ENCODE measurements around the gene WT1.
"Not testable (repeated sequence)": the region's sequence is repeated elsewhere in the genome, so short reads cannot be mapped to it uniquely, and the experiment has no call there.

The WT1 gene
- 0 to 4.8 (median 0.06) reads per million in 17 experiments for total RNA-seq

- DNase-seq: peak in 1 of 4 experiments; percentile 5
Measured at GRCh38 chr11:32435511-32435941, at the start of gene WT1. Gene WT1 (minus strand): TSS chr11:32435539.

- DNase-seq: no peak
Measured at GRCh38 chr11:32479291-32479690, 44.0 kb upstream of the WT1 start.

GRCh38 chr11:32478277-32478731 is 43.0 kb upstream of the WT1 start:
- no peak for DNase-seq

GRCh38 chr11:32473282-32473909 is 38.1 kb upstream of the WT1 start:
- no peak for DNase-seq

GRCh38 chr11:32472226-32472625 is 36.9 kb upstream of the WT1 start:
- no peak for DNase-seq

- not testable (repeated sequence) for DNase-seq
Measured at GRCh38 chr11:32471544-32471943, 36.2 kb upstream of the WT1 start.

GRCh38 chr11:32469791-32470190 is 34.5 kb upstream of the WT1 start:
- no peak for DNase-seq

GRCh38 chr11:32466279-32466915 is 31.1 kb upstream of the WT1 start:
- DNase-seq: no peak

GRCh38 chr11:32464078-32464477 is 28.7 kb upstream of the WT1 start:
- DNase-seq: no peak

- DNase-seq: no peak
Measured at GRCh38 chr11:32462011-32462690, 26.8 kb upstream of the WT1 start.

- DNase-seq: no peak
Measured at GRCh38 chr11:32456864-32457263, 21.5 kb upstream of the WT1 start.

- no peak for DNase-seq
Measured at GRCh38 chr11:32454993-32455392, 19.7 kb upstream of the WT1 start.

- DNase-seq: no peak
Measured at GRCh38 chr11:32451808-32452207, 16.5 kb upstream of the WT1 start.

GRCh38 chr11:32450372-32450771 is 15.0 kb upstream of the WT1 start:
- no peak for DNase-seq

GRCh38 chr11:32448232-32448631 is 12.9 kb upstream of the WT1 start:
- DNase-seq: no peak

- no peak for DNase-seq
Measured at GRCh38 chr11:32447252-32447651, 11.9 kb upstream of the WT1 start.

GRCh38 chr11:32446227-32446626 is 10.9 kb upstream of the WT1 start:
- no peak for DNase-seq

GRCh38 chr11:32444186-32444585 is 8.8 kb upstream of the WT1 start:
- peak in 1 of 4 experiments; percentile 44 for DNase-seq

GRCh38 chr11:32440916-32441315 is 5.6 kb upstream of the WT1 start:
- DNase-seq: no peak

GRCh38 chr11:32440312-32440908 is 5.1 kb upstream of the WT1 start:
- DNase-seq: no peak

GRCh38 chr11:32439501-32440210 is 4.3 kb upstream of the WT1 start:
- no peak for DNase-seq

GRCh38 chr11:32438866-32439489 is 3.6 kb upstream of the WT1 start:
- peak in 2 of 4 experiments; percentile 9 to 42 for DNase-seq

Data from suppressor macrophage (primary cell).